Naive thymus-derived CD4-positive, alpha-beta T cell (primary cell): ENCODE data around the gene FBL. TPM values are rescaled to one million over a fixed set of nuclear protein-coding genes. Genes with fewer than 3 reads are reported as not detected.
A peak's percentile ranks its signal among the peaks of the same experiment; 100 is the strongest.
"Not testable (repeated sequence)": the region's sequence is repeated elsewhere in the genome, so short reads cannot be mapped to it uniquely, and the experiment has no call there.

Source experiments
- ATAC-seq: fragments of 150-1000 bp; cut with Tn5 transposase; 2 replicates; pipeline ENCODE4 v1.10.0; 2021; ENCODE audit warnings: mild to moderate bottlenecking, moderate library complexity
- CTCF ChIA-PET: fragments of 350-600 bp; sonication (Branson Sonifier 250); formaldehyde crosslinking; loops from one replicate; lab custom pipeline; 2021; ENCODE audit warnings: antibody characterized with exemption; lab: Charles Lee
- POLR2A ChIA-PET: fragments of 350-600 bp; sonication (Branson Sonifier 250); formaldehyde crosslinking; loops from one replicate; lab custom pipeline; 2021; ENCODE audit warnings: antibody characterized with exemption, inconsistent platforms; lab: Charles Lee
- DNase-seq, 9 donors: peaks; one replicate each; pipeline versions ENCODE4 v3.0.0 to v3.0.0-alpha.2; 2020 to 2022; ENCODE audit warnings: mixed read lengths in 1 of 9
- H3K27ac ChIP-seq: one replicate; pipeline ENCODE4 v1.7.0; 2013; ENCODE audit warnings: mild to moderate bottlenecking, low read depth, low read length, moderate library complexity
- H3K27me3 ChIP-seq, 2 donors: one replicate each; pipeline ENCODE4 v1.7.0; 2013; ENCODE audit warnings: low read length in 2 of 2, mild to moderate bottlenecking in 2 of 2, moderate library complexity in 2 of 2; ENCODE audit not compliant: control insufficient read depth in 2 of 2, insufficient read depth in 2 of 2
- H3K36me3 ChIP-seq, 3 experiments: 1 replicate in 2 of 3; 2 replicates in 1 of 3; pipeline ENCODE4 v1.7.0; 2013; ENCODE audit warnings: low read length in 3 of 3, mild to moderate bottlenecking in 3 of 3, moderate library complexity in 1 of 3; ENCODE audit not compliant: insufficient read depth in 3 of 3, control insufficient read depth in 2 of 3
- H3K4me1 ChIP-seq, 2 donors: one replicate each; pipeline ENCODE4 v1.7.0; 2013; ENCODE audit warnings: low read length in 2 of 2, mild to moderate bottlenecking in 2 of 2, moderate library complexity in 1 of 2; ENCODE audit not compliant: control insufficient read depth in 2 of 2, insufficient read depth in 2 of 2
- H3K4me3 ChIP-seq: 2 replicates; pipeline ENCODE4 v1.7.0; 2013; ENCODE audit warnings: mild to moderate bottlenecking, low read length
- H3K9me3 ChIP-seq, 3 experiments: 1 replicate in 2 of 3; 2 replicates in 1 of 3; pipeline ENCODE4 v1.7.0; 2013; ENCODE audit warnings: low read length in 3 of 3; ENCODE audit not compliant: control insufficient read depth in 2 of 3
- H3K27ac Mint-ChIP-seq, 9 donors: one replicate each; pipeline ENCODE4 v1.8.0; 2020 to 2022; ENCODE audit warnings: mixed read lengths in 9 of 9, mild to moderate bottlenecking in 8 of 9, moderate library complexity in 5 of 9, inconsistent platforms in 2 of 9
- H3K27me3 Mint-ChIP-seq, 5 donors: one replicate each; pipeline ENCODE4 v1.8.0; 2021 to 2022; ENCODE audit warnings: mixed read lengths in 5 of 5, mild to moderate bottlenecking in 1 of 5
- H3K36me3 Mint-ChIP-seq, 5 donors: one replicate each; pipeline ENCODE4 v1.8.0; 2020 to 2022; ENCODE audit warnings: mixed read lengths in 5 of 5, mild to moderate bottlenecking in 3 of 5, inconsistent platforms in 1 of 5
- H3K4me1 Mint-ChIP-seq, 7 donors: one replicate each; pipeline ENCODE4 v1.8.0; 2020 to 2022; ENCODE audit warnings: mixed read lengths in 7 of 7, mild to moderate bottlenecking in 3 of 7, inconsistent platforms in 1 of 7
- H3K4me3 Mint-ChIP-seq, 10 donors: one replicate each; pipeline ENCODE4 v1.8.0; 2020 to 2022; ENCODE audit warnings: mild to moderate bottlenecking in 10 of 10, mixed read lengths in 10 of 10, moderate library complexity in 6 of 10, inconsistent platforms in 2 of 10
- H3K9me3 Mint-ChIP-seq, 11 donors: one replicate each; pipeline ENCODE4 v1.8.0; 2020 to 2022; ENCODE audit warnings: mixed read lengths in 11 of 11, mild to moderate bottlenecking in 4 of 11, inconsistent platforms in 1 of 11, moderate library complexity in 1 of 11
- intact Hi-C, 2 donors: fragments of 100-400 bp; cut with micrococcal nuclease; formaldehyde crosslinking; loops; one replicate each; pipeline ENCODE4 v1.15.1; 2023
- polyA plus RNA-seq, 2 donors: library from polyadenylated mRNA; unstranded; fragments of 300-500 nt; fragmentation: Illumina TruSeq; gene quantifications; one replicate each; pipeline ENCODE4 v1.2.3, GENCODE V29; 2021
- total RNA-seq, 6 experiments: library from RNA in 5 of 6; stranded (reverse) in 5 of 6; gene quantifications; 1 replicate in 5 of 6; 2 replicates in 1 of 6; pipeline ENCODE4 v1.2.3 and lab custom pipeline; 2021 to 2026

The FBL gene
- total and polyA plus RNA-seq, 7 experiments from 2014 or later, result 222 to 387 (median 359) TPM

GRCh38 chr19:39884721-39885120, 38.5 kb upstream of the FBL start:
- H3K36me3 ChIP-seq, H3K27me3 ChIP-seq, POLR2A ChIA-PET, H3K27me3 Mint-ChIP-seq, H3K27ac ChIP-seq, H3K4me3 ChIP-seq, H3K9me3 ChIP-seq, H3K9me3 Mint-ChIP-seq, intact Hi-C loops, H3K4me1 Mint-ChIP-seq, ATAC-seq, DNase-seq, CTCF ChIA-PET, H3K36me3 Mint-ChIP-seq, H3K4me1 ChIP-seq, H3K27ac Mint-ChIP-seq, H3K4me3 Mint-ChIP-seq: not testable (repeated sequence)

GRCh38 chr19:39882645-39883044, 36.5 kb upstream of the FBL start:
- H3K9me3 Mint-ChIP-seq, H3K4me3 ChIP-seq, intact Hi-C loops, H3K27ac Mint-ChIP-seq, DNase-seq, H3K4me1 ChIP-seq, H3K36me3 ChIP-seq, H3K9me3 ChIP-seq, POLR2A ChIA-PET, H3K27me3 Mint-ChIP-seq, H3K36me3 Mint-ChIP-seq, H3K27me3 ChIP-seq, CTCF ChIA-PET, H3K4me1 Mint-ChIP-seq, ATAC-seq, H3K4me3 Mint-ChIP-seq, H3K27ac ChIP-seq: not testable (repeated sequence)

- H3K4me3 ChIP-seq, H3K27me3 ChIP-seq, H3K36me3 Mint-ChIP-seq, H3K27ac ChIP-seq, H3K4me1 Mint-ChIP-seq, H3K27me3 Mint-ChIP-seq, CTCF ChIA-PET, H3K27ac Mint-ChIP-seq, H3K9me3 Mint-ChIP-seq, H3K9me3 ChIP-seq, H3K4me1 ChIP-seq, H3K36me3 ChIP-seq, POLR2A ChIA-PET, H3K4me3 Mint-ChIP-seq, intact Hi-C loops: not testable (repeated sequence)
- DNase-seq (peak in 3 of 9 donors; percentile 26 to 45 (median 29)), ATAC-seq (peak; percentile 83)
Measured at GRCh38 chr19:39881495-39882110, 35.4 kb upstream of the FBL start.

- H3K36me3 Mint-ChIP-seq, POLR2A ChIA-PET, H3K27ac Mint-ChIP-seq, intact Hi-C loops, H3K9me3 ChIP-seq, H3K27me3 ChIP-seq, H3K4me1 ChIP-seq, H3K36me3 ChIP-seq, H3K9me3 Mint-ChIP-seq, H3K4me1 Mint-ChIP-seq, DNase-seq, ATAC-seq, H3K4me3 Mint-ChIP-seq, H3K27ac ChIP-seq, CTCF ChIA-PET, H3K27me3 Mint-ChIP-seq, H3K4me3 ChIP-seq: not testable (repeated sequence)
Measured at GRCh38 chr19:39880241-39880640, 34.1 kb upstream of the FBL start.

GRCh38 chr19:39879796-39880195, 33.6 kb upstream of the FBL start:
- intact Hi-C loops, result not testable (repeated sequence)

GRCh38 chr19:39878866-39879265, 32.7 kb upstream of the FBL start:
- DNase-seq, H3K9me3 Mint-ChIP-seq, H3K27me3 Mint-ChIP-seq, H3K27ac ChIP-seq, intact Hi-C loops, H3K4me3 Mint-ChIP-seq, H3K27me3 ChIP-seq, H3K4me3 ChIP-seq, ATAC-seq, H3K27ac Mint-ChIP-seq, H3K9me3 ChIP-seq, H3K36me3 Mint-ChIP-seq, H3K4me1 Mint-ChIP-seq, H3K4me1 ChIP-seq: not testable (repeated sequence)
- peaks cover 0 to 11% (median 0%) of the 10 kb centered on the region in 3 experiments for H3K36me3 ChIP-seq
- ChIA-PET CTCF (interaction anchor here (1.0 kb wide), 1 partner anchor 91 kb away, joined by 4 read pairs; no protein-coding TSS in a partner anchor), POLR2A (interaction anchor here (0.6 to 1.2 kb wide), 2 partner anchors 68 to 92 kb away, joined by 4 to 5 read pairs; partner anchors contain the start of gene PSMC4)

More at GRCh38 chr19:39879796-39880195, 33.6 kb upstream of the FBL start:
- H3K36me3 ChIP-seq, H3K4me3 ChIP-seq, H3K9me3 Mint-ChIP-seq, ATAC-seq, H3K27ac Mint-ChIP-seq, H3K27me3 ChIP-seq, H3K4me1 ChIP-seq, H3K36me3 Mint-ChIP-seq, CTCF ChIA-PET, POLR2A ChIA-PET, DNase-seq, H3K27me3 Mint-ChIP-seq, H3K4me3 Mint-ChIP-seq, H3K4me1 Mint-ChIP-seq, H3K9me3 ChIP-seq, H3K27ac ChIP-seq: not testable (repeated sequence)

GRCh38 chr19:39878398-39878797, 32.2 kb upstream of the FBL start:
- peaks cover 0 to 7% (median 5%) of the 10 kb centered on the region in 7 donors for H3K4me1 Mint-ChIP-seq
- no peak for DNase-seq
- no peaks in the 10 kb centered on the region for H3K27me3 Mint-ChIP-seq
- no peaks in the 10 kb centered on the region for H3K9me3 ChIP-seq
- CTCF ChIA-PET, result interaction anchor here (0.7 to 1.0 kb wide), 2 partner anchors 29 to 92 kb away, joined by 3 to 4 read pairs; no protein-coding TSS in a partner anchor
- H3K27me3 ChIP-seq, result no peaks in the 10 kb centered on the region
- no peak overlapping the region for H3K4me3 Mint-ChIP-seq
- intact Hi-C loops, result no loop called here
- no peaks in the 10 kb centered on the region for H3K4me1 ChIP-seq
- no peaks in the 10 kb centered on the region for H3K9me3 Mint-ChIP-seq
- POLR2A ChIA-PET, result interaction anchor here (1.2 kb wide), 1 partner anchor 92 kb away, joined by 5 read pairs; the partner anchor contains the start of gene PSMC4
- H3K36me3 Mint-ChIP-seq, result peaks cover 0 to 10% (median 4%) of the 10 kb centered on the region in 5 donors
- ATAC-seq, result no peak
- no peak overlapping the region for H3K4me3 ChIP-seq
- peaks cover 0 to 15% (median 0%) of the 10 kb centered on the region in 3 experiments for H3K36me3 ChIP-seq
- H3K27ac ChIP-seq, result no peak overlapping the region
- peak overlapping the region in 2 of 9 donors; percentile 4 to 22 for H3K27ac Mint-ChIP-seq
